Activated CD4-positive, alpha-beta T cell treated with anti-CD3 and anti-CD28 coated beads, Interleukin-2, amount 10 ng/mL, durations not matched to agents 7 days and 5 days (primary cell): ENCODE measurements around the gene CSTPP1. TPM values are rescaled to one million over a fixed set of nuclear protein-coding genes. Genes with fewer than 3 reads are reported as not detected.
A peak's percentile ranks its signal among the peaks of the same experiment; 100 is the strongest.

ENCODE experiments used
- CTCF ChIA-PET: fragments of 350-600 bp; sonication (Branson Sonifier 250); formaldehyde crosslinking; loops from one replicate; lab custom pipeline; 2021; ENCODE audit warnings: antibody characterized with exemption; lab: Charles Lee
- POLR2A ChIA-PET: fragments of 350-600 bp; sonication (Branson Sonifier 250); formaldehyde crosslinking; loops from one replicate; lab custom pipeline; 2021; ENCODE audit warnings: antibody characterized with exemption; lab: Charles Lee
- DNase-seq: peaks from one replicate; pipeline ENCODE4 v3.0.0-alpha.2; 2020
- H3K27ac Mint-ChIP-seq: one replicate; pipeline ENCODE4 v1.8.0; 2021; ENCODE audit warnings: mild to moderate bottlenecking, moderate library complexity, mixed read lengths
- H3K27me3 Mint-ChIP-seq: one replicate; pipeline ENCODE4 v1.8.0; 2021; ENCODE audit warnings: mixed read lengths
- H3K36me3 Mint-ChIP-seq: one replicate; pipeline ENCODE4 v1.8.0; 2021; ENCODE audit warnings: low read depth, mixed read lengths
- H3K4me1 Mint-ChIP-seq: one replicate; pipeline ENCODE4 v1.8.0; 2021; ENCODE audit warnings: mixed read lengths
- H3K4me3 Mint-ChIP-seq: one replicate; pipeline ENCODE4 v1.8.0; 2021; ENCODE audit warnings: mild to moderate bottlenecking, moderate library complexity, mixed read lengths
- H3K9me3 Mint-ChIP-seq: one replicate; pipeline ENCODE4 v1.8.0; 2021; ENCODE audit warnings: mixed read lengths
- total RNA-seq, 2 experiments: library from RNA; stranded (reverse); gene quantifications; one replicate each; pipeline ENCODE4 v1.2.3, GENCODE V29; 2021

The CSTPP1 gene
- total RNA-seq, 2 experiments from 2014 or later, result 18.2 to 18.9 TPM

GRCh38 chr11:47180006-47180787, 243.6 kb downstream of the CSTPP1 start:
- H3K27me3 Mint-ChIP-seq, result peaks cover 5% of the 10 kb centered on the region
- peaks cover 32% of the 10 kb centered on the region for H3K4me1 Mint-ChIP-seq
- H3K36me3 Mint-ChIP-seq, result peaks cover 7% of the 10 kb centered on the region
- no peaks in the 10 kb centered on the region for H3K9me3 Mint-ChIP-seq
- no peak for DNase-seq
- H3K27ac Mint-ChIP-seq, result no peak overlapping the region
- ChIA-PET CTCF (interaction anchor here (1.0 to 3.9 kb wide), 7 partner anchors 8 to 68 kb away, joined by 3 to 18 read pairs (median 5); partner anchors contain the start of genes ACP2 and DDB2), POLR2A (interaction anchor here (0.6 kb wide), 1 partner anchor 14 kb away, joined by 3 read pairs; no protein-coding TSS in a partner anchor)
- no peak overlapping the region for H3K4me3 Mint-ChIP-seq

- peaks cover 5% of the 10 kb centered on the region for H3K27me3 Mint-ChIP-seq
- no peaks in the 10 kb centered on the region for H3K9me3 Mint-ChIP-seq
- peaks cover 23% of the 10 kb centered on the region for H3K4me1 Mint-ChIP-seq
- POLR2A ChIA-PET, result interaction anchor here (0.5 kb wide), 1 partner anchor 551 kb away, joined by 3 read pairs; no protein-coding TSS in a partner anchor
- CTCF ChIA-PET, result interaction anchor here (0.7 to 1.0 kb wide), 3 partner anchors 9 to 297 kb away, joined by 3 to 4 read pairs (median 3); no protein-coding TSS in a partner anchor
- H3K36me3 Mint-ChIP-seq, result no peaks in the 10 kb centered on the region
- DNase-seq, result no peak
- H3K27ac Mint-ChIP-seq, result no peak overlapping the region
- H3K4me3 Mint-ChIP-seq, result no peak overlapping the region
These were observed 244.7 kb downstream of the CSTPP1 start for GRCh38 chr11:47181271-47181670.

- peaks cover 2% of the 10 kb centered on the region for H3K36me3 Mint-ChIP-seq
- H3K4me1 Mint-ChIP-seq, result peaks cover 27% of the 10 kb centered on the region
- CTCF ChIA-PET, result interaction anchor here (0.5 to 1.2 kb wide), 5 partner anchors 19 to 308 kb away, joined by 3 to 5 read pairs (median 3); partner anchors contain the start of gene ACP2
- peaks cover 13% of the 10 kb centered on the region for H3K27me3 Mint-ChIP-seq
- POLR2A ChIA-PET, result no interaction called here
- H3K27ac Mint-ChIP-seq, result no peak overlapping the region
- no peak overlapping the region for H3K4me3 Mint-ChIP-seq
- H3K9me3 Mint-ChIP-seq, result no peaks in the 10 kb centered on the region
- no peak for DNase-seq
These were observed 245.8 kb downstream of the CSTPP1 start for GRCh38 chr11:47182380-47182779.

- H3K4me1 Mint-ChIP-seq, result peaks cover 24% of the 10 kb centered on the region
- DNase-seq, result no peak
- ChIA-PET POLR2A (no interaction called here), CTCF (interaction anchor here (1.2 kb wide), 1 partner anchor 79 kb away, joined by 3 read pairs; no protein-coding TSS in a partner anchor)
- peaks cover 2% of the 10 kb centered on the region for H3K36me3 Mint-ChIP-seq
- H3K27ac Mint-ChIP-seq, result no peak overlapping the region
- peaks cover 21% of the 10 kb centered on the region for H3K27me3 Mint-ChIP-seq
- H3K9me3 Mint-ChIP-seq, result no peaks in the 10 kb centered on the region
- H3K4me3 Mint-ChIP-seq, result no peak overlapping the region
These were observed 246.7 kb downstream of the CSTPP1 start for GRCh38 chr11:47183031-47183856.

- ChIA-PET CTCF (no interaction called here), POLR2A (no interaction called here)
- no peaks in the 10 kb centered on the region for H3K9me3 Mint-ChIP-seq
- no peak overlapping the region for H3K4me3 Mint-ChIP-seq
- H3K36me3 Mint-ChIP-seq, result peaks cover 2% of the 10 kb centered on the region
- DNase-seq, result no peak
- no peak overlapping the region for H3K27ac Mint-ChIP-seq
- H3K27me3 Mint-ChIP-seq, result peaks cover 25% of the 10 kb centered on the region
- H3K4me1 Mint-ChIP-seq, result peaks cover 20% of the 10 kb centered on the region
These were observed 247.4 kb downstream of the CSTPP1 start for GRCh38 chr11:47183969-47184368.

GRCh38 chr11:47184711-47185304, 248.2 kb downstream of the CSTPP1 start:
- Mint-ChIP-seq H3K27ac (no peak overlapping the region), H3K4me1 (peaks cover 13% of the 10 kb centered on the region), H3K9me3 (no peaks in the 10 kb centered on the region), H3K27me3 (peaks cover 31% of the 10 kb centered on the region), H3K4me3 (peak overlapping the region; percentile 53), H3K36me3 (peaks cover 2% of the 10 kb centered on the region)
- ChIA-PET CTCF (interaction anchor here (0.6 to 1.5 kb wide), 7 partner anchors 12 to 619 kb away, joined by 3 to 5 read pairs (median 3); no protein-coding TSS in a partner anchor), POLR2A (no interaction called here)
- DNase-seq, result no peak

GRCh38 chr11:47185305-47186075, 248.9 kb downstream of the CSTPP1 start:
- POLR2A ChIA-PET, result no interaction called here
- peaks cover 2% of the 10 kb centered on the region for H3K36me3 Mint-ChIP-seq
- CTCF ChIA-PET, result interaction anchor here (0.9 to 1.5 kb wide), 6 partner anchors 12 to 205 kb away, joined by 3 to 5 read pairs (median 4); no protein-coding TSS in a partner anchor
- H3K4me1 Mint-ChIP-seq, result peaks cover 13% of the 10 kb centered on the region
- no peaks in the 10 kb centered on the region for H3K9me3 Mint-ChIP-seq
- H3K4me3 Mint-ChIP-seq, result peak overlapping the region; percentile 34
- no peak for DNase-seq
- H3K27ac Mint-ChIP-seq, result no peak overlapping the region
- H3K27me3 Mint-ChIP-seq, result peaks cover 36% of the 10 kb centered on the region

- no peaks in the 10 kb centered on the region for H3K9me3 Mint-ChIP-seq
- DNase-seq, result peak; percentile 32
- H3K27me3 Mint-ChIP-seq, result peaks cover 37% of the 10 kb centered on the region
- peaks cover 13% of the 10 kb centered on the region for H3K4me1 Mint-ChIP-seq
- H3K27ac Mint-ChIP-seq, result no peak within 1 kb of the TSS
- peak within 1 kb of the TSS; percentile 63 for H3K4me3 Mint-ChIP-seq
- peaks cover 2% of the 10 kb centered on the region for H3K36me3 Mint-ChIP-seq
- POLR2A ChIA-PET, result interaction anchor here (0.6 kb wide), 1 partner anchor 1062 kb away, joined by 4 read pairs; no protein-coding TSS in a partner anchor
- CTCF ChIA-PET, result interaction anchor here (1.0 to 2.8 kb wide), 6 partner anchors 8 to 73 kb away, joined by 3 to 18 read pairs (median 8); partner anchors contain the start of genes ARFGAP2 and DDB2
These were observed 249.6 kb downstream of the CSTPP1 start, which contains the start of gene PACSIN3 for GRCh38 chr11:47186076-47186699. TSS of gene PACSIN3 (minus strand) at chr11:47186434. CDS start at chr11:47182727, 3,707 bp downstream.

- CTCF ChIA-PET, result interaction anchor here (0.6 to 2.8 kb wide), 11 partner anchors 7 to 637 kb away, joined by 3 to 18 read pairs (median 4); partner anchors contain the start of genes ARFGAP2 and DDB2
- H3K27ac Mint-ChIP-seq, result no peak overlapping the region
- peak; percentile 54 for DNase-seq
These were observed 250.4 kb downstream of the CSTPP1 start for GRCh38 chr11:47186700-47187695.

GRCh38 chr11:47187723-47188122, 251.2 kb downstream of the CSTPP1 start:
- H3K9me3 Mint-ChIP-seq, result no peaks in the 10 kb centered on the region
- H3K27me3 Mint-ChIP-seq, result peaks cover 37% of the 10 kb centered on the region
- no peak for DNase-seq
- CTCF ChIA-PET, result interaction anchor here (0.6 to 2.8 kb wide), 11 partner anchors 8 to 637 kb away, joined by 3 to 18 read pairs (median 5); partner anchors contain the start of genes ARFGAP2 and DDB2
- peaks cover 13% of the 10 kb centered on the region for H3K4me1 Mint-ChIP-seq
- peaks cover 2% of the 10 kb centered on the region for H3K36me3 Mint-ChIP-seq
- no peak overlapping the region for H3K27ac Mint-ChIP-seq
- POLR2A ChIA-PET, result interaction anchor here (1.1 kb wide), 1 partner anchor 27 kb away, joined by 5 read pairs; the partner anchor contains the start of gene DDB2
- no peak overlapping the region for H3K4me3 Mint-ChIP-seq

More at GRCh38 chr11:47186700-47187695, 250.4 kb downstream of the CSTPP1 start:
- Mint-ChIP-seq H3K36me3 (peaks cover 2% of the 10 kb centered on the region), H3K27me3 (peaks cover 37% of the 10 kb centered on the region), H3K4me3 (peak overlapping the region; percentile 63), H3K9me3 (no peaks in the 10 kb centered on the region), H3K4me1 (peaks cover 13% of the 10 kb centered on the region)
- POLR2A ChIA-PET, result interaction anchor here (0.6 to 1.1 kb wide), 3 partner anchors 28 to 1063 kb away, joined by 3 to 5 read pairs (median 4); partner anchors contain the start of genes ACP2 and DDB2
